GM12864 (cell line): ENCODE data around the gene FRMD1.

ENCODE experiments used
- DNase-seq: peaks from one replicate; pipeline ENCODE4 v3.0.0-alpha.2; 2011; ENCODE audit warnings: low read depth
- H3K4me3 ChIP-seq: 2 replicates; pipeline ENCODE4 v1.5.1; 2011; ENCODE audit warnings: mild to moderate bottlenecking, low read depth, low read length, control low read depth
- TF ChIP-seq, protein P1 (sequence below): IDR thresholded peaks from 2 replicates; pipeline ENCODE4 v1.5.1; 2011; ENCODE audit warnings: low read depth, mild to moderate bottlenecking, moderate library complexity, low read length, control low read depth, inconsistent platforms; ENCODE audit errors: missing control alignments

Gene FRMD1

GRCh38 chr6:168060521-168060931 is 18.5 kb downstream of the FRMD1 start:
- no peak for DNase-seq
- TF ChIP-seq, protein P1, sequence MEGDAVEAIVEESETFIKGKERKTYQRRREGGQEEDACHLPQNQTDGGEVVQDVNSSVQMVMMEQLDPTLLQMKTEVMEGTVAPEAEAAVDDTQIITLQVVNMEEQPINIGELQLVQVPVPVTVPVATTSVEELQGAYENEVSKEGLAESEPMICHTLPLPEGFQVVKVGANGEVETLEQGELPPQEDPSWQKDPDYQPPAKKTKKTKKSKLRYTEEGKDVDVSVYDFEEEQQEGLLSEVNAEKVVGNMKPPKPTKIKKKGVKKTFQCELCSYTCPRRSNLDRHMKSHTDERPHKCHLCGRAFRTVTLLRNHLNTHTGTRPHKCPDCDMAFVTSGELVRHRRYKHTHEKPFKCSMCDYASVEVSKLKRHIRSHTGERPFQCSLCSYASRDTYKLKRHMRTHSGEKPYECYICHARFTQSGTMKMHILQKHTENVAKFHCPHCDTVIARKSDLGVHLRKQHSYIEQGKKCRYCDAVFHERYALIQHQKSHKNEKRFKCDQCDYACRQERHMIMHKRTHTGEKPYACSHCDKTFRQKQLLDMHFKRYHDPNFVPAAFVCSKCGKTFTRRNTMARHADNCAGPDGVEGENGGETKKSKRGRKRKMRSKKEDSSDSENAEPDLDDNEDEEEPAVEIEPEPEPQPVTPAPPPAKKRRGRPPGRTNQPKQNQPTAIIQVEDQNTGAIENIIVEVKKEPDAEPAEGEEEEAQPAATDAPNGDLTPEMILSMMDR: no peak
- no peak overlapping the region for H3K4me3 ChIP-seq

DNA sequence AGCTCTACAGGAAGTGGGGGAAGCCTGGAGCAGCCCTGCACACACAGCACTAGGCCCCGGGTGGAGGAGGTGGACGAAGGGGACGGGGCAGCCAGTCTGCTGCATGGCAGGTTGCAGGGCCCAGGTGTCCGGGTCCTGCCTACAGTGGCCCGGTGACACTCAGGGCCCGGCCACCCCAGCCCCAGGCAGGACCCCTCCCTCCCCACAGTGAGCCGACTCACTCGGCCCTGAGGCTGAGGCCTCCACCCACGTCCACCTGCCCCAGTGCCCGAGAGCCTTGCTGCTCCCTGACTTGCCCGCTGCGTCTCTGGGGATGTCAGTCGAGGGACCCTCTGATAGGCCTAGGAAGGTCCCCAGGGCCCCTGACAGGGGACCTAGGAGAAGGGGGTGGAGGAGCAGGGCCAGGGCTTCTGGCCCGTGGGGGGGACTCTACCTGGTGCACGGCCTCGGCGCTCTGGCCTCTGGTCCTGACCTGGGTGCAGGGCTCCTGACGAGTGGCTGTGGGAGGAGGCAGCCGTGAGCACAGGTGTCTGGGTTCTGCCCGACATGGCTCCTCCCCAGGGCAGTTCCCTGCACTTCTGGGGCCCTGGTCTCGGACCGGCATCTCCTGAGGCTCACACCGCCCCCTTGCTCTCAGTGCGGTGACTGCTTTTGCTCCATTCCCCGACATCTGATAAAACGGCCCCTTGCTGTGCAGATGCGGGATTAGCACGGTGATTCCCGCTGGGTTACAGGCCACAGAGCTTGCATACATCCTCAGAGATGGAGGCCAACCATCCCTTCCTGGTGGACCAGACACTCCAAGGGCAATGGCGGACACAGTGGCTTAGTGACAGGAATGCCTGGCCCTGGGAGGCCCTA is 20.1 kb downstream of the FRMD1 start:
- H3K4me3 ChIP-seq: no peak overlapping the region
- TF ChIP-seq, protein P1: no peak
- no peak for DNase-seq

DNA sequence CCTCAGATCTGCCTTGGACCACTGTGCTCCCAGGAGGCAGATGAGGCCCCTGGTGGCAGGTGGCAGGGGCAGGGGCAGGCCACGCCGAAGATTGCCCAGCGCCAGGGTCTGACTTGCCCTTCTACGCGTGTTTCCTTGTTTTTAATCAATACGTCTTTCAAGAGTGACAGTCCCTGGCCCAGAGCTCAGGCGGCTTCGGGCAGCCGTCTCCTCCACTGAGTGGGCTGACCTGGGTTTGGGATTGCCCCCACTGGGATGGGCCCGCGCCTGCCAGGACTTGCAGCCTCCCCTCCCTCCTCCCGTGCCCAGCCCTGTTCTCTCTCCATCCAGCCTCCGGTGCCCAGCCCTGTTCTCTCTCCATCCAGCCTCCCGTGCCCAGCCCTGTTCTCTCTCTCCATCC is 21.2 kb downstream of the FRMD1 start:
- DNase-seq: no peak
- no peak overlapping the region for H3K4me3 ChIP-seq
- TF ChIP-seq, protein P1: no peak

- TF ChIP-seq, protein P1: no peak
- H3K4me3 ChIP-seq: no peak overlapping the region
- no peak for DNase-seq
Observed at GRCh38 chr6:168056892-168057527, 22.0 kb downstream of the FRMD1 start.

DNA sequence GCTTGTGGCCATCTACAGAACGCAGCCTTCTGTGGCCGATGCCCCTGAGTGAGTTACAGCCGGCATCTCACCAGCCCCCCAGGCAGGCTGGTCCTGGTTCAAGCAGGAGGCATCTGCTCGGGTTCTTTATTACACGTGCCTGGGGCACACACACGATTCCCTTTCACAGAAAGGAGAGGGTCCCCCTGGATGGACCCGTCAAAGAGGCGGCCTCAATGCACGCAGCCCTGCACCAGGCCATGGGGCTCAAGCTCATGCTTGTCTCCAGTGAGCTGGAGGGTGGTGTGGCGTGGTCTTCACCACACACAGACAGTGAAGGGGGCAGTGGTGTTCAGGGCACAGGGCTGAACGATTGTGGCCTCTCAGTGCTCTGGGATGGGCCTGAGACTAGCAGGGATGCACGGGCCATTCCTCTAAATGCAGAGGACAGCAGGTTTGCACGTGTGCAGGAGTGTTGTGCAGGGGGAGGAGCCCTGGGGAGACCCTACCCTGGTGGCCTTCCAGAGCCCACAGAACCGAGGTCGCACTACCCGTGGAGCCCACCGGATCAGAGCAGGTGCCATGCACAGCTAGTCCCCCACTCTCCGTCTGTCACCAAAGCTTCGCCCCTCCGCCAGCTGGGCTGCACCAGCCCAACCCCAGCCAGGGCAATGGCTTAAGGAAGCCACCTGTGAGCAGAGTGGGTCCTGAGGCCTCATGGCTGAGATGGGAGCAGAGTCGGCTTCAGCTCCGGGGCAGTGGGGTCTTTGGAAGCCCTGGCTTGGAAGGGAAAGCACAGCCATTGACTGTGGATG is 23.1 kb downstream of the FRMD1 start:
- no peak overlapping the region for H3K4me3 ChIP-seq
- TF ChIP-seq, protein P1: no peak
- no peak for DNase-seq

GRCh38 chr6:168054765-168055560 is 24.0 kb downstream of the FRMD1 start:
- H3K4me3 ChIP-seq: no peak overlapping the region
- no peak for DNase-seq
- TF ChIP-seq, protein P1: no peak
